ENCODE measurements around the gene PLPPR3.
"Not testable (repeated sequence)": the region's sequence is repeated elsewhere in the genome, so short reads cannot be mapped to it uniquely, and the experiment has no call there.

The PLPPR3 gene

DNA sequence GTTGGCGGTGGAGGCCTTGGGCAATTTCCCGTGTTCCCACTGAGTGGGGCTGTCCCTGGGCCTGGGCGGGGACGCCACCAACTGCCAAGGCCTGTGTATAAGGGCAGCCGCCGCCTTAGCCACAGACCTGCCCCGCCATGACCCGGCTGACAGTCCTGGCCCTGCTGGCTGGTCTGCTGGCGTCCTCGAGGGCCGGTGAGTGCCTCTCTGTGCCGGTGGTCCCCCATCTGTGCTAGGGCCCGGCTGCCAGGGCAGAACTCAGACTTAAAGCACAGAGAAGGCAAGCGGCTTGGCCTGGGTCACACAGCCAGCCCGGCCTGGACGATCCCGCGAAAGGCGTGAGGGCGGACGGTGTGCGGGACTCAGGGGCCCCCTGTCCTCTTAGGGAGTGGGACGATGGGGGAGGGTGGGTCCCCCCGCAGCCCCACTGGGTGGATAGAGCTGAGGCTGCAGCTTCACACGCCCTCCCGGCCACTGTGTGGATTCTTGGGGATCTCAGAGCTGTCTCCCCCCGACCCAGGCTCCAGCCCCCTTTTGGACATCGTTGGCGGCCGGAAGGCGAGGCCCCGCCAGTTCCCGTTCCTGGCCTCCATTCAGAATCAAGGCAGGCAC lies 6.1 kb upstream of the PLPPR3 start, which contains the start of gene AZU1:
Gene AZU1 (plus strand): TSS at position 128 of the 612 bp plus-strand sequence. CDS start 10 bp downstream, at position 138.
- no peak for DNase-seq (ENCODE audit: low read depth)

DNA sequence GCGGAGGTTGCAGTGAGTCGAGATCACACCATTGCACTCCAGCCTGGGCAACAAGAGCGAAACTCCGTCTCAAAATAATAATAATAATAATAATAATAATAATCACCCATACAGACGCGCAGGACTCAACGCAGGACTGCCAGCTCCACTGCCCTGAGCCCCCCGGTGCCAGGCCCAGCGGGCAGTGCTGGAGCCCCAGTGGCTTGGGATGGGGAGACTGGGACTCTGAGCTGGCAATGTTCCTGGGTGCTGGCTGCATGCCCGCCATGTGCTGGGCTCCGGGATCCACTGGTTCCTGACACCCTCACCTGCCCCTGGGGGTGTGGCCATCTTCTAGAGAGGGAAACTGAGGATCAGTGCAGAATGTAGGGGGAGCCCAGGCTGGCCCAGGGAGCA lies 5.6 kb upstream of the PLPPR3 start:
- DNase-seq (ENCODE audit: low read depth): no peak

DNA sequence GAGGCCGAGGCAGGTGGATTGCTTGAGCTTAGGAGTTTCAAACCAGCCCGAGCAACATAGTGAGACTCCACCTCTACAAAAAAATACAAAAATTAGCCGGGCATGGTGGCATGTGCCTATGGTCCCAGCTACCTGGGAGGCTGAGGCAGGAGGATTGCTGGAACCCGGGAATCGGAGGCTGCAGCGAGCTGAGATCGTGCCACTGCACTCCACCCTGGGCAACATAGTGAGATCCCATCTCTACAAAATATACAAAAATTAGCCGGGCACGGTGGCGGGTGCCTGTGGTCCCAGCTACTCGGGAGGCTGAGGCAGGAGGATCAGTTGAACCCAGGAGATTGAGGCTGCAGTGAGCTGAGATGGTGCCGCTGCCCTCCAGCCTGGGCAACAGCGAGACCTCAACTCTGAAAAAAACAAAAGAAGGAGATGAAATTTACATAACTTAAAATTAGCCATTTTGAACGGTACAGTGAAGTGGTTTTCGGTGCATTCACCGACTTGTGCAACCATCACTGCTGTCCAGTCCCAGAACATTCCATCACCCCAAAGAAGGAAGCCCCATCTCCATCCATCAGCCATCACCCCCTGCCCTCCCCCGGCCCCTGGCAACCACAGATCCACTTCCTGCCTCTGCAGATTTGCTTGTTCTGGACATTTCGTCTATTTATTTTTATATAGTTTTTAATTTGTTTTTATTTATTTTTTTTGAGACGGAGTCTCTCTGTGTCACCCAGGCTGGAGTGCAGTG lies 4.3 kb upstream of the PLPPR3 start:
- DNase-seq (ENCODE audit: low read depth): no peak

- no peak for DNase-seq (ENCODE audit: low read depth)
These were observed 3.1 kb upstream of the PLPPR3 start for GRCh38 chr19:824885-825284.

- no peak for DNase-seq (ENCODE audit: low read depth)
These were observed 1.9 kb upstream of the PLPPR3 start for GRCh38 chr19:823565-824121.

GRCh38 chr19:821231-821824 lies 427 bp downstream of the PLPPR3 start:
- no peak for DNase-seq (ENCODE audit: low read depth)

DNA sequence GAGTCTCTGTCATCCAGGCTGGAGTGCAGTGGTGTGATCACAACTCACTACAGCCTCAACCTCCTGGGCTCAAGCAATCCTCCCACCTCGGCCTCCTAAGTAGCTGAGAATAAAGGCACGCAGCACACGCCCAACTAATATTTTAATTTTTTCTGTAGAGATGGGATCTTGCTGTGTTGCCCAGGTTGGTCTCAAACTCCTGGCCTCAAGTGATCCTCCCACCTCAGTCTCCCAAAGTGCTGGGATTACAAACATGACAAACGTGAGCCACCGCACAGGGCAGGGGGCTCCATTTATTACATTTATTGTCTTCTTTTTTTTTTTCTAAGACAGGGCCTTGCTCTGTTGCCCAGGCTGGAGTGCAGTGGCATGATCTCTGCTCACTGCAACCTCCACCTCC lies 1.5 kb downstream of the PLPPR3 start:
- not testable (repeated sequence) for DNase-seq (ENCODE audit: low read depth)

GRCh38 chr19:816500-816857 lies 5.3 kb downstream of the PLPPR3 start:
- no peak for DNase-seq (ENCODE audit: low read depth)

DNA sequence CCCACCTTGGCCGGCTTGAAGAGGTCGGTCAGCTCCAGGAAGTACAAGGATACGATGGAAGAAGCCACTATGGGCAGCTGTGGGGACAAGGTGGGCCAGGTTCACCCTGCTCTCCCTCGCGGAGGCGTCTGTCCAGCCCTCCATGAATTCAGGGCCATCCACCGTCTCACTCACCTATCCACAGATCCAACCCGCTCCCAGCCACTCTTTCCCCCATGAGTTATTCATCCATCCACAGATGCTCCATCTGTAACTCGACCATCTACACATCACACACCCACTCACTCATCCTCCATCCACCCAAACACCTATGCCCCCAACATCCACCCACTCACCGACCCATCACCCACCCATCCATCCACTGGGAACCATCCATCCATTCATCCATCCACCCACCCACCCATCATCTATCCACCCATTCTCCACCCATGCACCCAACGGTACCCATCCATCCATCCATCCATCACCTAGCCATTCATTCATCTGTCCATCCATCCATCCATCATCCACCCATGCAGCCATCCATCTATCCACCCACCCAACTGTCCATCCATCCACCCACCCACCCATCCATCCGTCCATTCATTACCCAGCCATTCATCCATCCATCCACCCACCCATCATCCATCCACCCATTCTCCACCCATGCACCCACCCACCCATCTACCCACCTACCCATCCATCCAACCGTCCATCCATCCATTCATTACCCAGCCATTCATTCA lies 5.8 kb downstream of the PLPPR3 start:
- no peak for DNase-seq (ENCODE audit: low read depth)

DNA sequence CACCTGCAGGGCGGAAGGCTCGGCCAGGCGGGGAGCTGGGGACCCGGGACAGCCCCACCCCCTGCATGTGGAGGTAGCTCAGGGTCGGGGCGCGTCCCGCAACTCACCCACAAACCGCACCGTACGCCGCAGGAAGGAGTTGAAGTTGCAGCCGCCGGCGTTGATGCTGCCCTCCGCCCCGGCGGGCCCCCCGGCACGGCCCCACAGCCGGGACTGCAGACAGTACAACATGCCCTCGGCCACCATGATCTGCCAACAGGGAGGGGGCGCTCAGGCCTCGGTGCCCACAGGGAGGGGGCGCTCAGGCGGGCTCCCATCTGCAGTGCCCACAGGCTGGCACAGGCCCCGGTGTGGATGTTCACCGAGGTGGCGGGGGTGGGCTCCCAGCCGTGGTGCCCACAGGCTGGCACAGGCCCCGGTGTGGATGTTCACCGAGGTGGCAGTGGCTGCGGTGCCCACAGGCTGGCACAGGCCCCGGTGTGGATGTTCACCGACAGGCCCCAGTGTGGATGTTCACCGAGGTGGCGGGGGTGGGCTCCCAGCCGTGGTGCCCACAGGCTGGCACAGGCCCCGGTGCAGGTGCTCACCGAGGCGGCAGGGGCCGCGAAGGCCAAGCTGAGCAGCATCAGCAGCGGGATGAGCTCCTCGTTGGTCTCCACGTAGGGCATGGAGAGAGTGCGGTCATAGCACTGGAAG lies 6.5 kb downstream of the PLPPR3 start:
- no peak for DNase-seq (ENCODE audit: low read depth)

DNA sequence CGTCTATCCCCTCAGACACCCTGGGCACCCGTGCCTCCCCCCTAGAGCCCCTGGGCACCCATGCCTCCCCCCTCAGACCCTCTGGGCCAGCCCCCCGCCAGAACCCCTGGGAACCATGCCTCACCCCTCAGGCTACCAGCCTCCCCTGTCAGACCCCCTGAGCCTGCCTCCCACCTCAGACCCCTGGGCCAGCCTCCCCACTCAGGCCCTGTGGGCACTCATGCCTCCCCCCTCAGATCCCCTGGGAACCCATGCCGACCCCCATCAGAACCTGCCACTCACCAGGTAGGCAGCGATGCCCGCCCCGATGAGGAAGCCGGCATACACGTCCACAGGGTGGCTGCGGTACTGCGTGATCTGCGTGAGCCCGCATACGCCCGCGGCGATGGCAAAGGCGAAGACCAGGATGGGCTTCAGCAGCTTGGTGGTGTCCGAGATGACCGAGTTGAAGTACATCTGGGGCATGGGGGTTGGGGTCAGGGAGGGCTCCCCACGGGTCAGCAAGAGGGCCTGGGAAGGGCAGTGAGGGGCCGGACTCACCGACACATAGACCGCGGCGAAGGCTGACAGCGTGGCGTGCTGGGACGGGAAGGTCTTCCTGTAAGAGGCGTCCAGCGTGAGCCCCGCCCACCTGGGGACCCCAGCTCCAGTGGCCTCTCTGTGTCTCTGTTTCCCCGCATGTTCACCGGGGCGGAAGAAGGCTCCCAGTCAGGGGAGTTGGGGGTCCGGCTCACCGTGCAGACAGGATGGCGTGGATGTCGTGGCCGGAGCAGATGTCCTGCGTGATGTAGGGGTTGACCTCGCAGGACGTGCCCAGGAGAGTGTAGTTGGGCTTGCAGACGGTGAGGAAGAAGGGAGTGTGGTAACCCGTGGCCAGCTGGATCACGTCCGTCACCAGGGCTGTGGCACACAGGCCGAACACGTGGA lies 7.3 kb downstream of the PLPPR3 start:
- DNase-seq (ENCODE audit: low read depth): no peak

DNA sequence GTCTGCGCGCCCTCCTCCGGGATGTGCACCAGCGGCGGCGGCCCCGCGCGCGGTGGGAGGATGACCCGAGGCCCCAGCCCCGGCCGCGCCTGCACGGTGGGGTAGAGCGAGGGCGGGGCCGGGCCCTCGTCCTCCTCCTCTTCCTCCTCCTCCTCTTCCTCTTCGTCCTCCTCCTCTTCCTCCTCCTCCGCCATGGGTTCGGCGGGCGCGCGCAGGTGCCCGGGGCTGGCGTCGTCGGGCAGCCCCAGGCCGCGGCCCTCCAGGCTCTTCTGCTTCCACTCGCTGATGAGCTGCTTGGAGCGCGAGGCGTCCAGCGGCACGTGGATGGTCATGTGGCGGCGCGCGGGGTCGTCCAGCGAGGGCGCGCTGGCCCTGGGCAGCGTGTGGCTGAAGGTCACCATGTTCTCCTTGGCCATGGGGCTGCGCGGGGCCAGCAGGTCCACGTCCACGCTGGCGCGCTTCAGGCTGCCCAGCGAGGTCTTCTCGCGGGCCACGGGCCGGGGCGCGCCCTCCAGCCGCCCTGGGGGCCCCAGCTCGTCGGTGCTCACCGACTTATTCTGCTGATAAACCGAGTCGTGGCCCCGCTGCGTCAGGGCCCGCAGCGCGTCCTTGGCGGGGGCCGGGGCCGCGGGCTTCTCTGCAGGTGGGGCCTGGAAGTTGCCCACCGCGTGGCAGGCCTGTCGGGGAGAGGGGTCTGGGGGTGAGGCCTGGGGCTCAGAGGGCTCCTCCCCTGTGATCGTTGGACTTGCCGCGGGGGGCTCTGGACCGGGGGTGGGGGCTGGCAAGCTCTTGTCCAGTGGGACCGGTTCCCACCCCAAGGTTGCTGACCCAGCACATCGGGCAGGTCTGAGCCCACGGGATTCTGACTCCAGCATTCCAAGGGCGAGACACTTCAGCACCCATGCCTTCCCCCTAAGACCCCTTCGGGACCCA lies 8.3 kb downstream of the PLPPR3 start:
- DNase-seq (ENCODE audit: low read depth): no peak

DNA sequence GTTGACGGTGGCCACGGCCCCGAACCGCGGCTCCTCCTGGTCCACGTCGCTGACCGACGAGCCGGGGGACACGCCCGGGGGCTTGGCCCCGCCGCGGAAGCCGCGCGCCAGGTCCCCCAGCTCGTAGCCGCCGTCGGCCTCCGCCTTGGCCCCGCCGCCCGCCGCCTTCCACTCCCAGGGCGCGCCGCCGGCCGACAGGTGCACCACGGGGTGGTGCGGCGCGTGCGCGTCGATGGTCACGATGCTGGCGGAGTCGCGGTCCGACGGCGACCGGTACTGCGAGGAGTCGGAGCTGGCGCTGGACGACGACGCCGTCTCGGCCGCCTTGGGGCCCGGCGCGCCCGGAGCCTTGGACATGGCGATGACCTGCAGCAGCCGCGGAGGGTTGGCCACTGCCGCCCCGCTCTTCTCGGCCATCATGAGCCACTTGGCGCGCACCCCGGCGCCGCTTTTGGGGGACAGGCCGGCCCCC lies 9.0 kb downstream of the PLPPR3 start:
- no peak for DNase-seq (ENCODE audit: low read depth)

GRCh38 chr19:812049-812746 lies 9.6 kb downstream of the PLPPR3 start:
- no peak for DNase-seq (ENCODE audit: low read depth)

- no peak for DNase-seq (ENCODE audit: low read depth)
These were observed 10.2 kb downstream of the PLPPR3 start for GRCh38 chr19:811506-812048.

DNA sequence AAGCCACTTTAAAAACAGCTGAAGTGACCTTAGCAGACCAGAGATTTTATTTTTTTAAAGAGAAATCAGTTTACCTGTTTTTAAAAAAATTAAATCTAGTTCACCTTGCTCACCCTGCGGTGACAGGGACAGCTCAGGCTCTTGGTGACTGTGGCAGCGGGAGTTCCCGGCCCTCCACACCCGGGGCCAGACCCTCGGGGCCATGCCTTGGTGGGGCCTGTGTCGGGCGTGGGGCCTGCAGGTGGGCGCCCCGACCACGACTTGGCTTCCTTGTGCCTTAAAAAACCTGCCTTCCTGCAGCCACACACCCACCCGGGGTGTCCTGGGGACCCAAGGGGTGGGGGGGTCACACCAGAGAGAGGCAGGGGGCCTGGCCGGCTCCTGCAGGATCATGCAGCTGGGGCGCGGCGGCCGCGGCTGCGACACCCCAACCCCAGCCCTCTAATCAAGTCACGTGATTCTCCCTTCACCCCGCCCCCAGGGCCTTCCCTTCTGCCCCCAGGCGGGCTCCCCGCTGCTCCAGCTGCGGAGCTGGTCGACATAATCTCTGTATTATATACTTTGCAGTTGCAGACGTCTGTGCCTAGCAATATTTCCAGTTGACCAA lies 10.8 kb downstream of the PLPPR3 start:
- no peak for DNase-seq (ENCODE audit: low read depth)

- DNase-seq (ENCODE audit: low read depth): no peak
These were observed 11.5 kb downstream of the PLPPR3 start for GRCh38 chr19:810077-810855.
